Measurements from ENCODE around the gene SMAD9. TPM values are rescaled to one million over a fixed set of nuclear protein-coding genes. Genes with fewer than 3 reads are reported as not detected.

The SMAD9 gene
- total and polyA plus RNA-seq, 2 of the 13 experiments (the other 11 are each of a cell fraction or from before 2014, with no cell fraction given), result 4.2 to 7.7 TPM

GRCh38 chr13:36882829-36883390, 37.1 kb downstream of the SMAD9 start (continued):
- TF ChIP-seq JUNB (CRISPR knock-in tag; IDR thresholded peaks at IDR 0.05; ENCODE audit: borderline replicate concordance) (no peak; the same call in 1 of the 2 replicates), SRSF1 (optimal IDR thresholded peaks at IDR 0.05; ENCODE audit: low read depth, low read length) (no peak), NFKB2 (CRISPR knock-in tag; IDR thresholded peaks at IDR 0.05; ENCODE audit: borderline replicate concordance) (no peak), NR2C2 (CRISPR knock-in tag; IDR thresholded peaks at IDR 0.05; ENCODE audit: borderline replicate concordance) (peak; percentile 21; the same call in 1 of the 2 replicates), ZSCAN31 (CRISPR knock-in tag; IDR thresholded peaks at IDR 0.05; ENCODE audit: low read depth) (0 out of 2 replicates have a peak, but pooled peaks have one; percentile 10), TEAD2 (CRISPR knock-in tag; IDR thresholded peaks at IDR 0.05) (no peak), SP4 (CRISPR knock-in tag; IDR thresholded peaks at IDR 0.05) (no peak), ZNF256 (CRISPR knock-in tag; conservative IDR thresholded peaks at IDR 0.05) (no peak), ZSCAN21 (CRISPR knock-in tag; IDR thresholded peaks at IDR 0.05; ENCODE audit: borderline replicate concordance) (no peak), FLYWCH1 (CRISPR knock-in tag; IDR thresholded peaks at IDR 0.05) (no peak), SRF (IDR thresholded peaks at IDR 0.05; ENCODE audit: low read depth, low read length) (no peak), TRAFD1 (CRISPR knock-in tag; IDR thresholded peaks at IDR 0.05; ENCODE audit: borderline replicate concordance) (no peak), MXI1 (IDR thresholded peaks at IDR 0.05; ENCODE audit: borderline replicate concordance, low read depth, low read length) (no peak), ZBTB7A (CRISPR knock-in tag; IDR thresholded peaks at IDR 0.05) (no peak), THAP9 (CRISPR knock-in tag; IDR thresholded peaks at IDR 0.05; ENCODE audit: borderline replicate concordance) (no peak), ZNF292 (CRISPR knock-in tag; IDR thresholded peaks at IDR 0.05; ENCODE audit: borderline replicate concordance, low read depth) (peak; percentile 75; the same call in 1 of the 2 replicates)
- TF ChIP-seq, protein P1, sequence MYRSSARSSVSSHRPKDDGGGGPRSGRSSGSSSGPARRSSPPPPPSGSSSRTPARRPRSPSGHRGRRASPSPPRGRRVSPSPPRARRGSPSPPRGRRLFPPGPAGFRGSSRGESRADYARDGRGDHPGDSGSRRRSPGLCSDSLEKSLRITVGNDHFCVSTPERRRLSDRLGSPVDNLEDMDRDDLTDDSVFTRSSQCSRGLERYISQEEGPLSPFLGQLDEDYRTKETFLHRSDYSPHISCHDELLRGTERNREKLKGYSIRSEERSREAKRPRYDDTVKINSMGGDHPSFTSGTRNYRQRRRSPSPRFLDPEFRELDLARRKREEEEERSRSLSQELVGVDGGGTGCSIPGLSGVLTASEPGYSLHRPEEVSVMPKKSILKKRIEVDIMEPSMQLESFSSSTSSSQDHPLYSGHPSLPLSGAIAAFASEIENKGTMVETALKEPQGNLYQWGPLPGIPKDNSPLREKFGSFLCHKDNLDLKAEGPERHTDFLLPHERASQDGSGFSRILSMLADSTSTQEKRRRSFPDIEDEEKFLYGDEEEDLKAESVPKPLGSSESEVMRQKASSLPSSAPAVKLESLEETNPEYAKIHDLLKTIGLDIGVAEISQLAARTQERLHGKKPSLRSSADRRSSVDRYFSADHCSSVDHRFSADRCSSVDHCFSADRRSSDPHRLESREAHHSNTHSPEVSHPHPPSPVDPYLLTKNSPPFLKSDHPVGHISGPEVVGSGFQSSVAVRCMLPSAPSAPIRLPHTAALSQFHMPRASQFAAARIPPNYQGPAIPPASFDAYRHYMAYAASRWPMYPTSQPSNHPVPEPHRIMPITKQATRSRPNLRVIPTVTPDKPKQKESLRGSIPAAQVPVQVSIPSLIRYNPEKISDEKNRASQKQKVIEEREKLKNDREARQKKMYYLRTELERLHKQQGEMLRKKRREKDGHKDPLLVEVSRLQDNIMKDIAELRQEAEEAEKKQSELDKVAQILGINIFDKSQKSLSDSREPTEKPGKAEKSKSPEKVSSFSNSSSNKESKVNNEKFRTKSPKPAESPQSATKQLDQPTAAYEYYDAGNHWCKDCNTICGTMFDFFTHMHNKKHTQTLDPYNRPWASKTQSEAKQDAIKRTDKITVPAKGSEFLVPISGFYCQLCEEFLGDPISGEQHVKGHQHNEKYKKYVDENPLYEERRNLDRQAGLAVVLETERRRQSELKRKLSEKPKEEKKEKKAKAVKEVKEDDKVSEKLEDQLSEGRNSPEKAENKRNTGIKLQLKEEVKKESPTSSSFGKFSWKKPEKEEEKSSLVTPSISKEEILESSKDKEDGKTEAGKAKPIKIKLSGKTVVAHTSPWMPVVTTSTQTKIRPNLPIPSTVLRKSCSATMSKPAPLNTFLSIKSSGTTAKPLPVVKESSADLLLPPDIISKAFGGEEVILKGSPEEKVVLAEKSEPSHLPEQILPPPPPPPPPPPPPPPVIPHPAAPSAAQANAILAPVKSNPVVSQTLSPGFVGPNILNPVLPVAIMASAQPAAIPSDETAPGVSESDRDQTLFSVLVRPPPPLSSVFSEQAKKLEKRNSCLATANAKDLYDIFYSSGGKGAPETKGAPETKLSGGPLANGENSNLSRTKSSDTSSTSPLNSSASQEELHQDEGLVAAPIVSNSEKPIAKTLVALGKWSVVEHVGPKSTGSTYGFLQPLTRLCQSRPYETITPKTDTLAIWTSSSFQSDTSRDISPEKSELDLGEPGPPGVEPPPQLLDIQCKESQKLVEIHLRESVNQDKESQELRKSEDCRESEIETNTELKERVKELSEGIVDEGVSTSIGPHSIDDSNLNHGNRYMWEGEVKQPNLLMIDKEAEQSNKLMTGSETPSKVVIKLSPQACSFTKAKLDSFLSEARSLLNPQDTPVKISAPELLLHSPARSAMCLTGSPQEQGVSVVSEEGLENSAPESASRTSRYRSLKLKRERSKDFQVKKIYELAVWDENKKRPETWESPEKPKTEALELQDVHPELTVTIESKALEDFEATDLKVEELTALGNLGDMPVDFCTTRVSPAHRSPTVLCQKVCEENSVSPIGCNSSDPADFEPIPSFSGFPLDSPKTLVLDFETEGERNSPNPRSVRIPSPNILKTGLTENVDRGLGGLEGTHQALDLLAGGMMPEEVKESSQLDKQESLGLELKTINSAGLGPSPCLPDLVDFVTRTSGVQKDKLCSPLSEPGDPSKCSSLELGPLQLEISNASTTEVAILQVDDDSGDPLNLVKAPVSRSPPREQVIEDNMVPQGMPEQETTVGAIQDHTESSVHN (CRISPR knock-in tag; IDR thresholded peaks at IDR 0.05), result no peak

All from HepG2 (cell line).